BLaER1 treated with 17β-estradiol and CSF1 and Interleukin-3, amounts not matched to agents 10 nM and 100 nM (cell line): ENCODE data around the gene CCNT2.
"Not testable (repeated sequence)": the region's sequence is repeated elsewhere in the genome, so short reads cannot be mapped to it uniquely, and the experiment has no call there.

ENCODE experiments used
- H3K27ac ChIP-seq, 11 experiments: shearing (Covaris generic); formaldehyde crosslinking; 2 replicates each; pipeline ENCODE4 v1.8.1; 2022
- H3K27me3 ChIP-seq, 11 experiments: shearing (Covaris generic); formaldehyde crosslinking; 2 replicates each; pipeline ENCODE4 v1.8.1; 2022
- H3K36me3 ChIP-seq, 11 experiments: shearing (Covaris generic); formaldehyde crosslinking; 2 replicates each; pipeline ENCODE4 v1.8.1; 2022
- H3K4me1 ChIP-seq, 10 experiments: shearing (Covaris generic); formaldehyde crosslinking; 2 replicates each; pipeline ENCODE4 v1.8.1; 2022
- H3K4me2 ChIP-seq, 11 experiments: shearing (Covaris generic); formaldehyde crosslinking; 2 replicates each; pipeline ENCODE4 v1.8.1; 2022
- H3K4me3 ChIP-seq, 10 experiments: shearing (Covaris generic); formaldehyde crosslinking; 2 replicates each; pipeline ENCODE4 v1.8.1; 2022
- H3K9ac ChIP-seq, 11 experiments: shearing (Covaris generic); formaldehyde crosslinking; 2 replicates each; pipeline ENCODE4 v1.8.1; 2022
- H3K9me3 ChIP-seq, 11 experiments: shearing (Covaris generic); formaldehyde crosslinking; replicated peaks in 1 of 11; 2 replicates each; pipeline ENCODE4 v1.8.1; 2022
- H4K20me1 ChIP-seq, 11 experiments: shearing (Covaris generic); formaldehyde crosslinking; 2 replicates each; pipeline ENCODE4 v1.8.1; 2022
- Cebpa-rat ChIP-seq, 11 experiments: shearing (Covaris generic); IDR thresholded peaks; 2 replicates each; pipeline ENCODE4 v1.8.1; 2022

The CCNT2 gene

GRCh38 chr2:134949981-134950708 is 31.5 kb downstream of the CCNT2 start:
- Histone ChIP-seq H4K20me1 (peaks cover 0 to 96% (median 18%) of the 10 kb centered on the region in 11 experiments; a peak in 13 of 22 replicates), H3K4me3 (no peak overlapping the region), H3K9ac (no peak overlapping the region), H3K27ac (no peak overlapping the region; a peak in 1 of 22 replicates), H3K4me1 (peaks cover under 1 to 24% (median 2%) of the 10 kb centered on the region in 10 experiments; a peak in 14 of 20 replicates), H3K27me3 (no peaks in the 10 kb centered on the region), H3K9me3 (no peaks in the 10 kb centered on the region), H3K4me2 (no peak overlapping the region; a peak in 1 of 22 replicates), H3K36me3 (peaks cover 93 to 100% (median 98%) of the 10 kb centered on the region in 11 experiments)
- no peak for TF ChIP-seq Cebpa-rat (IDR thresholded peaks at IDR 0.05)

GRCh38 chr2:134950886-134951285 is 32.3 kb downstream of the CCNT2 start:
- Histone ChIP-seq H3K9ac (no peak overlapping the region), H3K4me3 (no peak overlapping the region), H3K4me2 (no peak overlapping the region; a peak in 1 of 22 replicates), H4K20me1 (peaks cover 0 to 95% (median 18%) of the 10 kb centered on the region in 11 experiments; a peak in 13 of 22 replicates), H3K27ac (no peak overlapping the region; a peak in 1 of 22 replicates), H3K9me3 (no peaks in the 10 kb centered on the region), H3K27me3 (no peaks in the 10 kb centered on the region), H3K4me1 (peaks cover 0 to 19% (median 0%) of the 10 kb centered on the region in 10 experiments; a peak in 7 of 20 replicates), H3K36me3 (peaks cover 93 to 100% (median 98%) of the 10 kb centered on the region in 11 experiments)
- TF ChIP-seq Cebpa-rat (IDR thresholded peaks at IDR 0.05) = no peak

GRCh38 chr2:134952608-134953007 is 34.0 kb downstream of the CCNT2 start:
- Histone ChIP-seq H3K27ac (no peak overlapping the region), H3K9me3 (no peaks in the 10 kb centered on the region), H3K36me3 (peaks cover 93 to 100% (median 99%) of the 10 kb centered on the region in 11 experiments), H3K4me2 (no peak overlapping the region), H3K4me3 (no peak overlapping the region), H4K20me1 (peaks cover 0 to 96% (median 18%) of the 10 kb centered on the region in 11 experiments; a peak in 13 of 22 replicates), H3K27me3 (no peaks in the 10 kb centered on the region), H3K9ac (no peak overlapping the region), H3K4me1 (peaks cover 0 to 19% (median 0%) of the 10 kb centered on the region in 10 experiments; a peak in 7 of 20 replicates)
- no peak for TF ChIP-seq Cebpa-rat (IDR thresholded peaks at IDR 0.05)

- Histone ChIP-seq H3K4me2 (no peak overlapping the region), H3K9ac (no peak overlapping the region), H3K9me3 (no peaks in the 10 kb centered on the region), H3K27me3 (no peaks in the 10 kb centered on the region), H3K36me3 (peaks cover 88 to 100% (median 97%) of the 10 kb centered on the region in 11 experiments), H3K4me3 (no peak overlapping the region), H4K20me1 (peaks cover 0 to 93% (median 16%) of the 10 kb centered on the region in 11 experiments; a peak in 13 of 22 replicates), H3K4me1 (peaks cover 0 to 19% (median 0%) of the 10 kb centered on the region in 10 experiments; a peak in 7 of 20 replicates), H3K27ac (no peak overlapping the region)
- no peak for TF ChIP-seq Cebpa-rat (IDR thresholded peaks at IDR 0.05)
Observed at GRCh38 chr2:134954065-134954464, 35.4 kb downstream of the CCNT2 start.

- Histone ChIP-seq H3K9me3 (no peaks in the 10 kb centered on the region), H3K27me3 (no peaks in the 10 kb centered on the region), H3K36me3 (peaks cover 74 to 92% (median 82%) of the 10 kb centered on the region in 11 experiments), H3K4me1 (peaks cover 0 to 9% (median 0%) of the 10 kb centered on the region in 10 experiments; a peak in 5 of 20 replicates), H3K9ac (no peak overlapping the region), H3K27ac (no peak overlapping the region), H3K4me2 (no peak overlapping the region), H3K4me3 (no peak overlapping the region), H4K20me1 (peaks cover 0 to 86% (median 6%) of the 10 kb centered on the region in 11 experiments; a peak in 11 of 22 replicates)
- TF ChIP-seq Cebpa-rat (IDR thresholded peaks at IDR 0.05) = no peak
Observed at GRCh38 chr2:134955744-134956143, 37.1 kb downstream of the CCNT2 start.

GRCh38 chr2:134957477-134957876 is 38.9 kb downstream of the CCNT2 start:
- Histone ChIP-seq H3K9me3 (no peaks in the 10 kb centered on the region), H3K27me3 (no peaks in the 10 kb centered on the region), H3K27ac (no peak overlapping the region), H4K20me1 (peaks cover 0 to 68% (median 5%) of the 10 kb centered on the region in 11 experiments; a peak in 7 of 22 replicates), H3K4me3 (no peak overlapping the region), H3K36me3 (peaks cover 58 to 75% (median 65%) of the 10 kb centered on the region in 11 experiments), H3K4me2 (no peak overlapping the region), H3K4me1 (no peaks in the 10 kb centered on the region), H3K9ac (no peak overlapping the region)
- TF ChIP-seq Cebpa-rat (IDR thresholded peaks at IDR 0.05) = no peak

GRCh38 chr2:134967166-134967565 is 48.5 kb downstream of the CCNT2 start:
- not testable (repeated sequence) for H3K36me3 ChIP-seq, H4K20me1 ChIP-seq, H3K27me3 ChIP-seq, H3K4me3 ChIP-seq
- Histone ChIP-seq H3K27ac (peak overlapping the region in 8 of 11 experiments; percentile 1 to 70 (median 57); a peak in 16 of 22 replicates), H3K9me3 (peaks cover 30 to 37% (median 34%) of the 10 kb centered on the region in 11 experiments), H3K9ac (peak overlapping the region in 6 of 11 experiments; percentile 0 to 46 (median 22); a peak in 3 of 22 replicates), H3K4me2 (peak overlapping the region in 10 of 11 experiments; percentile 19 to 72 (median 50); a peak in 19 of 22 replicates), H3K4me1 (peaks cover 0 to 15% (median 9%) of the 10 kb centered on the region in 10 experiments; a peak in 15 of 20 replicates)

GRCh38 chr2:134973241-134974138 is 54.9 kb downstream of the CCNT2 start:
- Histone ChIP-seq H3K4me1 (peaks cover 14 to 42% (median 37%) of the 10 kb centered on the region in 10 experiments), H3K27ac (peak overlapping the region in 6 of 11 experiments; percentile 89 to 99 (median 98); a peak in 8 of 22 replicates), H3K9me3 (peaks cover 65 to 80% (median 73%) of the 10 kb centered on the region in 11 experiments), H3K4me2 (no peak overlapping the region), H3K27me3 (no peaks in the 10 kb centered on the region), H4K20me1 (no peaks in the 10 kb centered on the region), H3K9ac (no peak overlapping the region), H3K36me3 (peaks cover 0 to 13% (median 6%) of the 10 kb centered on the region in 11 experiments; a peak in 9 of 22 replicates), H3K4me3 (peak overlapping the region in 3 of 10 experiments; percentile 2 to 32 (median 3); a peak in 3 of 20 replicates)
- no peak for TF ChIP-seq Cebpa-rat (IDR thresholded peaks at IDR 0.05)
